Heart right ventricle (tissue), 16 donors: ENCODE data around the gene CACNA2D1. TPM values are rescaled to one million over a fixed set of nuclear protein-coding genes. Genes with fewer than 3 reads are reported as not detected.

Experiments used
- ATAC-seq, 8 donors: fragments of 200-7000 bp; cut with Tn5 transposase; one replicate each; pipeline ENCODE4 v1.9.1; 2020; ENCODE audit warnings: mild to moderate bottlenecking in 8 of 8, moderate library complexity in 8 of 8, moderate number of reproducible peaks in 1 of 8
- DNase-seq, 2 donors: peaks; one replicate each; pipeline ENCODE4 v3.0.0-alpha.2; 2020
- H3K27ac ChIP-seq, 10 donors: fragments of 200-600 bp; sonication (generic) in 2 of 10; one replicate each; pipeline versions ENCODE4 v1.5.0 to v1.8.0; 2020 to 2022; ENCODE audit warnings: mild to moderate bottlenecking in 3 of 10
- H3K27me3 ChIP-seq, 7 donors: fragments of 200-600 bp; one replicate each; pipeline ENCODE4 v1.8.0; 2021 to 2022; ENCODE audit warnings: mild to moderate bottlenecking in 2 of 7
- H3K36me3 ChIP-seq, 9 donors: fragments of 200-600 bp; sonication (generic) in 1 of 9; one replicate each; pipeline versions ENCODE4 v1.5.0 to v1.8.0; 2020 to 2022; ENCODE audit warnings: mild to moderate bottlenecking in 2 of 9
- H3K4me1 ChIP-seq, 9 donors: fragments of 200-600 bp; sonication (generic) in 1 of 9; one replicate each; pipeline versions ENCODE4 v1.5.0 to v1.8.0; 2020 to 2022; ENCODE audit warnings: mild to moderate bottlenecking in 4 of 9
- H3K4me3 ChIP-seq, 10 donors: fragments of 200-600 bp; sonication (generic) in 2 of 10; one replicate each; pipeline versions ENCODE4 v1.5.0 to v1.8.0; 2020 to 2022; ENCODE audit warnings: mild to moderate bottlenecking in 7 of 10, moderate library complexity in 2 of 10
- H3K9me3 ChIP-seq, 11 donors: fragments of 200-600 bp in 10 of 11; sonication (generic) in 2 of 11; one replicate each; pipeline versions ENCODE4 v1.5.0 to v1.8.0; 2013 to 2022; ENCODE audit warnings: mild to moderate bottlenecking in 2 of 11, control low read depth in 1 of 11, moderate library complexity in 1 of 11
- CTCF ChIP-seq, 9 donors: fragments of 200-600 bp; sonication (generic) in 2 of 9; IDR thresholded peaks; one replicate each; pipeline versions ENCODE4 v1.5.0 to v1.8.0; 2021 to 2022; ENCODE audit warnings: antibody characterized with exemption in 9 of 9, mild to moderate bottlenecking in 5 of 9, moderate library complexity in 1 of 9
- WGBS, 2 donors: extraction: QIAGEN DNeasy Blood & Tissue Kit; methylation state at CpG; one replicate each; pipeline ENCODE4 v1.1.7; 2013; ENCODE audit warnings: inconsistent platforms in 1 of 2; 5-methylcytosine and 5-hydroxymethylcytosine counted together
- intact Hi-C, 10 donors: fragments of 100-400 bp; cut with DNase I; formaldehyde crosslinking; loops; one replicate each; pipeline versions ENCODE4 v1.11.1 to v1.14.2; 2022
- polyA plus RNA-seq, 2 donors: library from polyadenylated mRNA; stranded (reverse); fragments of 200-250 nt; gene quantifications; one replicate each; pipeline ENCODE4 v1.2.3, GENCODE V29; 2013
- total RNA-seq, 10 donors: library from RNA; stranded (reverse); fragmentation: NEBNext Ultra II Directional in 3 of 10; extraction: Animal tissue kit (Norgen Biotek cat#: 25700) in 3 of 10; gene quantifications; one replicate each; pipeline versions ENCODE4 v1.2.1 to v1.2.4, GENCODE V29; 2021 to 2023
- donor health status: Arrhythmogenic right ventricular cardiomyopathy.
- donor health status: ischemic (EF 13 %, LVEDD 7.1; RV severe dilation, severe dysfunction).
- donor health status: healthy with polysubstance abuse.
- donor health status: DM: no; HTN: yes; CAD: no.
- donor health status: DM: no; HTN: no; CAD: no.
- donor health status: ischemic (EF 25% LVEDD 6.9; RV normal size, moderate dysfunction).
- donor health status: ischemic (EF 25% LVEDD 5.7; RV mildly dilated, moderate dysfunction).
- donor health status: healthy.
- donor health status: DM: yes; HTN: yes; CAD: no.
- donor health status: Ischemic cardiomyopathy.
- donor health status: ischemic (EF 35%, LVEDD 5.7; RV mildly dilated, moderate dysfunction).
- donor health status: nonischemic (EF 11% LVEDD 7.7; RV severe dilation, severe dysfunction).
- donor health status: DM: yes; HTN: yes; CAD: no.
- donor health status: PGD.
- donor health status: ischemic (EF 29% LVEDD 5.4; RV normal size, mild dysfunction).
- donor health status: nonischemic (EF 23%, LVEDD 6.1; RV moderate dilation, normal function).

The CACNA2D1 gene
- total and polyA plus RNA-seq, 12 donors = 7.0 to 131 (median 69.3) TPM

GRCh38 chr7:82078807-82079206 is 364.8 kb downstream of the CACNA2D1 start:
- TF ChIP-seq CTCF (IDR thresholded peaks at IDR 0.05) = no peak
- DNase-seq = no peak
- no peaks in the 10 kb centered on the region for H3K27me3 ChIP-seq
- peaks cover 0 to 8% (median 0%) of the 10 kb centered on the region in 9 donors for H3K4me1 ChIP-seq
- H3K9me3 ChIP-seq = no peaks in the 10 kb centered on the region
- peaks cover 0 to 23% (median 0%) of the 10 kb centered on the region in 9 donors for H3K36me3 ChIP-seq
- no peak overlapping the region for H3K27ac ChIP-seq
- no peak overlapping the region for H3K4me3 ChIP-seq
- 95% methylated on average over 2 of the region's 2 CpGs for WGBS, 2 donors
- ATAC-seq = no peak
- intact Hi-C loops = no loop called here

- Histone ChIP-seq H3K36me3 (no peaks in the 10 kb centered on the region), H3K9me3 (peaks cover 0 to 3% (median 0%) of the 10 kb centered on the region in 11 donors), H3K4me1 (no peaks in the 10 kb centered on the region), H3K27me3 (no peaks in the 10 kb centered on the region), H3K27ac (no peak overlapping the region), H3K4me3 (no peak overlapping the region)
- no peak for DNase-seq
- no peak for TF ChIP-seq CTCF (IDR thresholded peaks at IDR 0.05)
- WGBS, 2 donors = 80 to 93% methylated on average over 2 of the region's 2 CpGs
- ATAC-seq = no peak
- intact Hi-C loops = no loop called here
Observed at GRCh38 chr7:82071468-82071867, 372.1 kb downstream of the CACNA2D1 start.

GRCh38 chr7:82067628-82068264 is 375.8 kb downstream of the CACNA2D1 start:
- 94 to 96% methylated on average over 2 of the region's 2 CpGs for WGBS, 2 donors
- Histone ChIP-seq H3K4me1 (no peaks in the 10 kb centered on the region), H3K4me3 (no peak overlapping the region), H3K9me3 (peaks cover 0 to 3% (median 0%) of the 10 kb centered on the region in 11 donors), H3K27ac (no peak overlapping the region), H3K36me3 (peaks cover 0 to 14% (median 0%) of the 10 kb centered on the region in 9 donors), H3K27me3 (no peaks in the 10 kb centered on the region)
- TF ChIP-seq CTCF (IDR thresholded peaks at IDR 0.05) = no peak
- intact Hi-C loops = no loop called here
- no peak for ATAC-seq
- no peak for DNase-seq

- no peak for DNase-seq
- H3K36me3 ChIP-seq = peaks cover 0 to 29% (median 0%) of the 10 kb centered on the region in 9 donors
- H3K9me3 ChIP-seq = no peaks in the 10 kb centered on the region
- no peaks in the 10 kb centered on the region for H3K27me3 ChIP-seq
- no peaks in the 10 kb centered on the region for H3K4me1 ChIP-seq
- TF ChIP-seq CTCF (IDR thresholded peaks at IDR 0.05) = no peak
- intact Hi-C loops = no loop called here
- 49 to 55% methylated on average over 1 of the region's 1 CpG for WGBS, 2 donors
- no peak overlapping the region for H3K27ac ChIP-seq
- H3K4me3 ChIP-seq = no peak overlapping the region
- ATAC-seq = no peak
Observed at GRCh38 chr7:82057476-82057875, 386.1 kb downstream of the CACNA2D1 start.
